H9 (cell line): ENCODE data around the gene GCLC. TPM values are rescaled to one million over a fixed set of nuclear protein-coding genes. Genes with fewer than 3 reads are reported as not detected.

ENCODE experiments used
- DNase-seq: peaks from one replicate; pipeline ENCODE4 v3.0.0-alpha.2; 2017
- H2AFZ ChIP-seq: one replicate; pipeline ENCODE4 v1.6.1; 2013; ENCODE audit warnings: mild to moderate bottlenecking, low read length, control low read depth, moderate library complexity
- H2AK5ac ChIP-seq: 2 replicates; pipeline ENCODE4 v1.6.1; 2013; ENCODE audit warnings: low read length, control low read depth, mixed read lengths; ENCODE audit not compliant: insufficient read length
- H2BK120ac ChIP-seq: one replicate; pipeline ENCODE4 v1.6.1; 2013; ENCODE audit warnings: low read depth, mild to moderate bottlenecking, low read length, control low read depth, inconsistent platforms; ENCODE audit not compliant: poor library complexity, severe bottlenecking
- H2BK12ac ChIP-seq: 2 replicates; pipeline ENCODE4 v1.6.1; 2013; ENCODE audit warnings: low read length, control low read depth, mixed read lengths, low read depth; ENCODE audit not compliant: insufficient read length
- H2BK15ac ChIP-seq: 2 replicates; pipeline ENCODE4 v1.6.1; 2013; ENCODE audit warnings: low read depth, low read length, control low read depth
- H2BK20ac ChIP-seq: one replicate; pipeline ENCODE4 v1.6.1; 2013; ENCODE audit warnings: low read depth, mild to moderate bottlenecking, low read length, control low read depth, inconsistent platforms; ENCODE audit not compliant: poor library complexity, severe bottlenecking
- H2BK5ac ChIP-seq: 2 replicates; pipeline ENCODE4 v1.6.1; 2013; ENCODE audit warnings: low read length, control low read depth, mixed read lengths; ENCODE audit not compliant: insufficient read length
- H3K14ac ChIP-seq: 2 replicates; pipeline ENCODE4 v1.6.1; 2013; ENCODE audit warnings: low read length, control low read depth; ENCODE audit not compliant: insufficient read depth
- H3K18ac ChIP-seq: 2 replicates; pipeline ENCODE4 v1.6.1; 2013; ENCODE audit warnings: low read depth, mild to moderate bottlenecking, mixed read lengths, low read length, control low read depth; ENCODE audit not compliant: insufficient read length
- H3K23ac ChIP-seq: 2 replicates; pipeline ENCODE4 v1.6.1; 2013; ENCODE audit warnings: low read length, control low read depth, mixed read lengths, low read depth; ENCODE audit not compliant: insufficient read length
- H3K23me2 ChIP-seq: 2 replicates; pipeline ENCODE4 v1.6.1; 2013; ENCODE audit warnings: low read depth, mild to moderate bottlenecking, mixed read lengths, low read length, control low read depth; ENCODE audit not compliant: insufficient read length, poor library complexity, severe bottlenecking
- H3K27ac ChIP-seq: 2 replicates; pipeline ENCODE4 v1.5.1; 2013; ENCODE audit warnings: low read length, control low read depth, mixed read lengths, low read depth; ENCODE audit not compliant: insufficient read length
- H3K27me3 ChIP-seq: 2 replicates; pipeline ENCODE4 v1.6.1; 2013; ENCODE audit warnings: low read length, control low read depth, inconsistent platforms; ENCODE audit not compliant: insufficient read depth
- H3K4ac ChIP-seq: 2 replicates; pipeline ENCODE4 v1.6.1; 2013; ENCODE audit warnings: low read depth, mild to moderate bottlenecking, control low read depth, inconsistent platforms, low read length, moderate library complexity
- H3K4me1 ChIP-seq: 2 replicates; pipeline ENCODE4 v1.6.1; 2013; ENCODE audit warnings: low read length, control low read depth, inconsistent platforms; ENCODE audit not compliant: insufficient read depth
- H3K4me2 ChIP-seq: 2 replicates; pipeline ENCODE4 v1.6.1; 2013; ENCODE audit warnings: low read length, control low read depth, mixed read lengths; ENCODE audit not compliant: insufficient read length, insufficient read depth
- H3K56ac ChIP-seq: 2 replicates; pipeline ENCODE4 v1.6.1; 2013; ENCODE audit warnings: low read depth, mild to moderate bottlenecking, mixed read lengths, low read length, control low read depth; ENCODE audit not compliant: insufficient read length
- H3K79me1 ChIP-seq: 2 replicates; pipeline ENCODE4 v1.6.1; 2013; ENCODE audit warnings: low read depth, mild to moderate bottlenecking, moderate library complexity, low read length, control low read depth, inconsistent platforms; ENCODE audit not compliant: insufficient read depth, poor library complexity, severe bottlenecking
- H3K79me2 ChIP-seq: 2 replicates; pipeline ENCODE4 v1.6.1; 2013; ENCODE audit warnings: low read length, control low read depth, inconsistent platforms; ENCODE audit not compliant: insufficient read depth
- H3K9ac ChIP-seq: 2 replicates; pipeline ENCODE4 v1.6.1; 2013; ENCODE audit warnings: low read length, control low read depth, mixed read lengths; ENCODE audit not compliant: insufficient read length; ENCODE audit errors: extremely low read depth
- H3K9me3 ChIP-seq: one replicate; pipeline ENCODE4 v1.6.1; 2013; ENCODE audit warnings: low read depth, low read length, inconsistent platforms; ENCODE audit not compliant: control insufficient read depth
- H3T11ph ChIP-seq: one replicate; pipeline ENCODE4 v1.6.1; 2013; ENCODE audit warnings: mild to moderate bottlenecking, low read length, control low read depth, inconsistent platforms
- H4K20me1 ChIP-seq: one replicate; pipeline ENCODE4 v1.6.1; 2013; ENCODE audit not compliant: control insufficient read depth, insufficient read length, insufficient read depth
- H4K5ac ChIP-seq: 2 replicates; pipeline ENCODE4 v1.6.1; 2013; ENCODE audit warnings: low read depth, mild to moderate bottlenecking, mixed read lengths, low read length, control low read depth; ENCODE audit not compliant: insufficient read length
- H4K8ac ChIP-seq: replicated peaks from 2 replicates; pipeline ENCODE4 v1.6.1; 2013; ENCODE audit warnings: low read length, control low read depth, mixed read lengths, low read depth; ENCODE audit not compliant: insufficient read length
- H4K91ac ChIP-seq: 2 replicates; pipeline ENCODE4 v1.6.1; 2013; ENCODE audit warnings: low read depth, mild to moderate bottlenecking, moderate library complexity, mixed read lengths, low read length, control low read depth; ENCODE audit not compliant: insufficient read length
- H3K27ac Mint-ChIP-seq, 3 experiments: 2 replicates in 2 of 3; 3 replicates in 1 of 3; pipeline ENCODE4 v1.8.0; 2020 to 2021; ENCODE audit warnings: mixed read lengths in 3 of 3, mild to moderate bottlenecking in 1 of 3, moderate library complexity in 1 of 3
- H3K27me3 Mint-ChIP-seq: 2 replicates; pipeline ENCODE4 v1.8.0; 2021; ENCODE audit warnings: low read depth, mild to moderate bottlenecking, moderate library complexity, mixed read lengths
- H3K36me3 Mint-ChIP-seq, 3 experiments: 2 replicates in 2 of 3; 3 replicates in 1 of 3; pipeline ENCODE4 v1.8.0; 2020 to 2021; ENCODE audit warnings: low read depth in 3 of 3, mixed read lengths in 3 of 3; ENCODE audit not compliant: insufficient read depth in 1 of 3
- H3K4me1 Mint-ChIP-seq, 2 experiments: 2 replicates each; pipeline ENCODE4 v1.8.0; 2020; ENCODE audit warnings: mixed read lengths in 2 of 2
- H3K4me3 Mint-ChIP-seq, 2 experiments: 2 replicates in 1 of 2; 3 replicates in 1 of 2; pipeline ENCODE4 v1.8.0; 2020 to 2021; ENCODE audit warnings: mild to moderate bottlenecking in 2 of 2, mixed read lengths in 2 of 2, moderate library complexity in 1 of 2
- H3K9me3 Mint-ChIP-seq, 2 experiments: 2 replicates in 1 of 2; 3 replicates in 1 of 2; pipeline ENCODE4 v1.8.0; 2020; ENCODE audit warnings: mild to moderate bottlenecking in 2 of 2, mixed read lengths in 2 of 2, moderate library complexity in 1 of 2
- WGBS: extraction: QIAGEN DNeasy Blood & Tissue Kit; methylation state at CpG from one replicate; pipeline ENCODE4 v1.1.7; 2013; ENCODE audit warnings: missing lambda C conversion rate, low lambda C conversion rate, mixed read lengths; ENCODE audit not compliant: insufficient read length; ENCODE audit errors: extremely low coverage; 5-methylcytosine and 5-hydroxymethylcytosine counted together
- total RNA-seq: library from RNA; stranded (reverse); gene quantifications from 2 replicates; pipeline ENCODE4 v1.2.1, GENCODE V29; 2021
- TF ChIP-seq, protein P1 (sequence below): fragments of 200-600 bp; sonication (generic); conservative IDR thresholded peaks from 3 replicates; pipeline ENCODE4 v1.8.0; 2021; ENCODE audit warnings: antibody characterized with exemption, mild to moderate bottlenecking

The GCLC gene
- total RNA-seq, 1 experiment from 2014 or later = 55.5 TPM

DNA sequence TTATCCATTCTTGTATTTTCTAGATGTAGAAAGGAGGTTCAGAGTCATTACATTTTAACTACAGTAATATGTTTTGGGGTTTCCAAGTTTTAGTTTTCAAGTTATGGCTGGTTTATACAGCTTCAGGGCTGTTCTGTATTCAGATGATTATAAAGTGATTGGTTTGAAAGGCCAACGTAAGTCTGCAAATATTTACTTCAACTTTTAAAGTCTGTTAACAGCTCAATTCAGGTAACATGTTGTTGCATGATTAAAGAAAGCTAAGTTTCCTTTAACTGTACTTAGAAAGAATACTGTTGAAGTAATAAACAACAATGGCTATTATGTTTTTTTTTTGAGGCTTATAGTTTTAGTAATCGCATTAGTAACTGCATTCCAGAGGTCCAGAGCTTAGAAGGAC, 22.8 kb upstream of the GCLC start:
- peaks cover 5 to 6% of the 10 kb centered on the region in 2 experiments for H3K9me3 Mint-ChIP-seq
- Histone ChIP-seq H2AK5ac (no peak overlapping the region), H3K27me3 (no peaks in the 10 kb centered on the region), H3K56ac (no peak overlapping the region), H4K8ac (no peak overlapping the region), H3K4me2 (no peak overlapping the region), H4K5ac (no peak overlapping the region), H3T11ph (no peak overlapping the region), H3K4me1 (no peaks in the 10 kb centered on the region), H3K9ac (no peak overlapping the region), H3K23me2 (no peaks in the 10 kb centered on the region), H3K14ac (no peak overlapping the region), H2BK120ac (no peak overlapping the region), H2BK15ac (no peak overlapping the region), H3K27ac (no peak overlapping the region), H3K18ac (no peak overlapping the region), H3K9me3 (no peaks in the 10 kb centered on the region), H4K20me1 (no peaks in the 10 kb centered on the region), H3K4ac (no peak overlapping the region), H3K79me2 (no peaks in the 10 kb centered on the region), H3K79me1 (no peaks in the 10 kb centered on the region), H2AFZ (no peak overlapping the region), H2BK5ac (no peak overlapping the region), H3K23ac (no peak overlapping the region), H4K91ac (no peak overlapping the region), H2BK12ac (no peak overlapping the region), H2BK20ac (no peak overlapping the region)
- no peaks in the 10 kb centered on the region for H3K27me3 Mint-ChIP-seq
- H3K4me1 Mint-ChIP-seq = no peaks in the 10 kb centered on the region
- TF ChIP-seq, protein P1, sequence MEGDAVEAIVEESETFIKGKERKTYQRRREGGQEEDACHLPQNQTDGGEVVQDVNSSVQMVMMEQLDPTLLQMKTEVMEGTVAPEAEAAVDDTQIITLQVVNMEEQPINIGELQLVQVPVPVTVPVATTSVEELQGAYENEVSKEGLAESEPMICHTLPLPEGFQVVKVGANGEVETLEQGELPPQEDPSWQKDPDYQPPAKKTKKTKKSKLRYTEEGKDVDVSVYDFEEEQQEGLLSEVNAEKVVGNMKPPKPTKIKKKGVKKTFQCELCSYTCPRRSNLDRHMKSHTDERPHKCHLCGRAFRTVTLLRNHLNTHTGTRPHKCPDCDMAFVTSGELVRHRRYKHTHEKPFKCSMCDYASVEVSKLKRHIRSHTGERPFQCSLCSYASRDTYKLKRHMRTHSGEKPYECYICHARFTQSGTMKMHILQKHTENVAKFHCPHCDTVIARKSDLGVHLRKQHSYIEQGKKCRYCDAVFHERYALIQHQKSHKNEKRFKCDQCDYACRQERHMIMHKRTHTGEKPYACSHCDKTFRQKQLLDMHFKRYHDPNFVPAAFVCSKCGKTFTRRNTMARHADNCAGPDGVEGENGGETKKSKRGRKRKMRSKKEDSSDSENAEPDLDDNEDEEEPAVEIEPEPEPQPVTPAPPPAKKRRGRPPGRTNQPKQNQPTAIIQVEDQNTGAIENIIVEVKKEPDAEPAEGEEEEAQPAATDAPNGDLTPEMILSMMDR = no peak
- no peak overlapping the region for H3K4me3 Mint-ChIP-seq
- no peak overlapping the region for H3K27ac Mint-ChIP-seq
- no CpG with 5 or more reads among the region's 2 CpGs for WGBS
- no peak for DNase-seq
- peaks cover 0 to 6% (median 1%) of the 10 kb centered on the region in 3 experiments; a peak in 3 of 7 replicates for H3K36me3 Mint-ChIP-seq
